ENCODE measurements around the gene RPL7A.

RPL7A gene

GRCh38 chr9:133349965-133350616 lies 2.1 kb downstream of the RPL7A start:
- TF ChIP-seq CTCF (IDR thresholded peaks at IDR 0.05; ENCODE audit: low read depth, low read length) = no peak
- DNase-seq (ENCODE audit: extremely low read depth, low read depth) = no peak

- TF ChIP-seq CTCF (IDR thresholded peaks at IDR 0.05; ENCODE audit: low read depth, low read length) = no peak
- no peak for DNase-seq (ENCODE audit: extremely low read depth, low read depth)
Observed at GRCh38 chr9:133351526-133351907, 3.5 kb downstream of the RPL7A start.

GRCh38 chr9:133351908-133352634 lies 4.1 kb downstream of the RPL7A start:
- peak; percentile 56 for TF ChIP-seq CTCF (IDR thresholded peaks at IDR 0.05; ENCODE audit: low read depth, low read length)
- no peak for DNase-seq (ENCODE audit: extremely low read depth, low read depth)

GRCh38 chr9:133352635-133353340 lies 4.8 kb downstream of the RPL7A start:
- no peak for TF ChIP-seq CTCF (IDR thresholded peaks at IDR 0.05; ENCODE audit: low read depth, low read length)

GRCh38 chr9:133353548-133353947 lies 5.5 kb downstream of the RPL7A start:
- no peak for TF ChIP-seq CTCF (IDR thresholded peaks at IDR 0.05; ENCODE audit: low read depth, low read length)
- no peak for DNase-seq (ENCODE audit: extremely low read depth, low read depth)

More at GRCh38 chr9:133352635-133353340, 4.8 kb downstream of the RPL7A start:
- no peak for DNase-seq (ENCODE audit: extremely low read depth, low read depth)

GRCh38 chr9:133354766-133355165 lies 6.7 kb downstream of the RPL7A start:
- TF ChIP-seq CTCF (IDR thresholded peaks at IDR 0.05; ENCODE audit: low read depth, low read length) = no peak
- DNase-seq (ENCODE audit: extremely low read depth, low read depth) = no peak

- DNase-seq (ENCODE audit: extremely low read depth, low read depth) = no peak
- no peak for TF ChIP-seq CTCF (IDR thresholded peaks at IDR 0.05; ENCODE audit: low read depth, low read length)
Observed at GRCh38 chr9:133355881-133356357, 7.9 kb downstream of the RPL7A start.

Measured in AG09319 (cell line).